ENCODE data around the gene LRP4. TPM values are rescaled to one million over a fixed set of nuclear protein-coding genes. Genes with fewer than 3 reads are reported as not detected.

The LRP4 gene
- total RNA-seq, 1 donor from 2014 or later, result not detected

Other genes with a start within 250 kb of the LRP4 start
- 81.6 and 82.6 TPM in 2 replicates for gene ARHGAP1, start 217.9 kb downstream of the LRP4 start, total RNA-seq
- gene ZNF408, start 217.5 kb downstream of the LRP4 start, total RNA-seq, result 13.9 and 16.1 TPM in 2 replicates
- gene F2, start 199.3 kb downstream of the LRP4 start, total RNA-seq, result 0.71 TPM in 1 of 2 replicates, not detected in the other
- gene CKAP5, start 72.3 kb downstream of the LRP4 start, total RNA-seq, result 124 and 130 TPM in 2 replicates
- 20.4 and 21.5 TPM in 2 replicates for gene CSTPP1, start 18.2 kb upstream of the LRP4 start, total RNA-seq

All from T-helper 1 cell treated with Interleukin-12 subunit alpha and Interleukin-12 subunit beta and Interleukin-4 antibody, amounts not matched to agents 30 ng/mL and 1 ng/mL, for 36 hours (primary cell).